ENCODE measurements around the gene DIP2C.

DIP2C gene

DNA sequence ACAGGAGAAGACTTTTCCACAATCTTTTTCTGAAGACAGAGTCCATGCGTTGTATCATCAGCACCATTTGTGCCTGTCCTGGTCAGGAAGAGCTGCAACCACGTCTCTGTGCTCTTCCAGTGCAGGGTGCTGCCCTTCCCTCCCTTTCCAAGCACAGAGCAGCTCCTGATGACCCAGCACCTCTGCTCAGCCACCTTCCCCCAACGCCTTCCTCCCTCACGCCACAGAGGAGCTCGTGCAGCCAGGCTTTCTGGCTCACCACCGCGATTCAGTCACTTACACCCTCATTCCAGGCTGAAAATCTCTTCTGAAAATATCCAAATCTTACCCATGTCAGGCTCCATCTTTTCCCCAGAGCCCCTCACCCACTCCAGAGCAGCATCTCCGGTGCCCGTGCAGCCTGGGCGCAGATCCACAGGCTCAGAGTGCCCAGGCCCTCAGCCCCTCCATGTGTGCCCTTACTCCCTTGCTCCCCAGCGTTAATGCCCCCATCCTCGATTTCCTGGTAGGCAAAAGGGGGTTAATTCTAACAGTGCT, 181.5 kb downstream of the DIP2C start:
- no peak for DNase-seq

DNA sequence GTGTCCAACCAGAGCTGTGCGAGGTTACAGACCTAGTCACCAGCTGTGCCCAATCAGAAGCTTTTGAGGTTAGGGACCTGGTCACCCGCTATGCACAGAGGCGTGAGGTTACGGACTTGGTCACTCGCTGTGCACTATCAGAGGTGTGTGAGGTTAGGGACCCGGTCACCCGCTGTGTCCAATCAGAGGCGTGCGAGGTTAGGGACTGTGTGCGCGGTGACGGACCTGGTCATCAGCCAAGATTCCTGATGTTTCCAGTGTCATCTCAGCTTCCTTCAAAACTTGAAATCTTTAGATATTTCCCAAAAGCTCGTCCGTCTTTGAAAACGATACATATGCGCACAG, 182.1 kb downstream of the DIP2C start:
- DNase-seq: no peak

DNA sequence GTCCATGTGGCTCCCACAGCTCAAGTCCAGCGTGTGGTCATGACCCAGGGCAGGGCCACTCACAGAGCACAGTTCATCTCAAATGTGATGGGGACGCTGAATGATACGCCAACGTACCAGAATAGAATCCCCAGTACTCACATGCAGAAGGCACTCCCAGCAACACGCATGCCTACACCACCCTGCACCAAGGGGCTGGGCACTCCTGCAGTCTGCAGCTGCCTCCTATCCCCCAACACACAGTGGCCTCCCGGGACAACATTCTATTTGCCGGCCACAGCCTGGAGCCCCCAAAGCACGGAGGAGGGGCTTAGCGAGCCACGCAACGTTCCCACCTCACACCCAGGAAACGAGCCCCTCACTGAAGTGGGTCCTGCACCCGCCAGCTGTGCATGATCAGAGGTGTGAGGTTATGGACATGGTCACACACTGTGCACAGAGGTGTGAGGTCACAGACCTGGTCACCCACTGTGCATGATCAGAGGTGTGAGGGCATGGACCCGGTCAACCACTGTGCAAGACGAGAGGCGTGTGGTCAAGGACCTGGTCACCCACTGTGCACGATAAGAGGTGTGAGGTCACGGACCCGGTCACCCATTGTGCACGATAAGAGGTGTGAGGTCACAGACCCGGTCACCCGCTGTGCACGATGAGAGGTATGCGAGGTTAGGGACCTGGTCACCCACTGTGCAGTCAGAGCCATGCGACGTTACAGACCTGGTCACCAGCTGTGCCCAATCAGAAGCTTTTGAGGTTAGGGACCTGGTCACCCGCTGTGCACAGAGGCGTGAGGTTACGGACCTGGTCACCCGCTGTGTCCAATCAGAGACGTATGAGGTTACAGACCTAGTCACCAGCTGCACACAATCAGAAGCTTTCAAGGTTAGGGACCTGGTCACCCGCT, 182.8 kb downstream of the DIP2C start:
- no peak for DNase-seq

DNA sequence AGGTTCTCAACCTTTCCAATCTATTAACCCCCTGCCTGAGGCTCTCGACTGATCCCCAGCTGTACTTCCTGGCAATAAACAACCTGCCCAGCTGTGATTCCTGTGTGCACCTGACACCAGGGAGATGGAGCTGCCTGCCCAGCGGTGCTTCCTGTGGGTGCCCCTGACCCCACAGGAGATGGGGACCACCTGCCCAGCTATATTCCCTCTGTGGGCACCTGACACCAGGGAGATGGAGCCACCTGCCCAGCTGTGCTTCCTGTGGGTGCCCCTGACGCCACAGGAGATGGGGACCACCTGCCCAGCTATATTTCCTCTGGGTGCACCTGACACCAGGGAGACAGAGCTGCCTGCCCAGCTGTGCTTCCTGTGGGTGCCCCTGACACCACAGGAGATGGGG, 184.0 kb downstream of the DIP2C start:
- no peak for DNase-seq

DNA sequence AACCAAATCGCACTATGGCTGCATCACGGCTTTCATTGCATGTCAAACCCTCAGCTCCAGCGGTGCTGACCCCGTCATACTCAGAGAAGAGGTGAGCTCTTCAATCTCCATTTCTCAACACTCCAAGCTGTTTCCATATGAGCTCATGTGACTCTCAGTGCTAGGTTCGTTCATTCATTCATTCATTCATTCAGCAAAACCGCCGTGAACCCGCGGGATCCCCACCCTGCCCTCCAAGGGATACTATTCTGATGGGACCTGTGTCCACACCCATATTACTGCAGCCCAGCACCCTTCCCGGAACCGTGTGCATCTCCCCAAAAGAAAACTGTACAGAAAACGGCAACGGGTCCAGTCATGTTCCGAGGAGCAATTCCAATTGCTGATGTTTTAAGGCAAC, 184.7 kb downstream of the DIP2C start:
- no peak for DNase-seq

DNA sequence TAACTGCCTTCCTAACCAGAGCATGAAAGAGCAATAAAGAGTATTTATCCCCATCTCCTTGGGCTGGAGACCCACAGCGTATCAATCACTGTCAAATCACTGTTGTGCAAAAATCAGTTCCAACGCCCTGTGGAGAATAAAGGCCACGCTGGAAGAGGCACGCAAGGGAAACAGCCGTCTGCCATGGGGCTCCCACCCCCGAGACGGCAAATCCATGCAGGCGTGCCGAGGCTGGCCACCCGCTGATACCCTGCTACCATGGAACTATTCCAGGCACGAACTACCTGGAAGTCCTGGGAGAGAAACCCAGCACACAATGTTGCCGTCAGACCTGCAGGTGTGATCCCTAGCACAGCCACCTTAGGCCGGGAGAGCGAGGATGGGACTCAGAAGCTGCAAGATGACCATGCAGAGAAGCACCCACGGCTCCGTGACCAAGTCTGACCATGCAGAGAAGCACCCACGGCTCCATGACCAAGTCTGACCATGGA, 185.3 kb downstream of the DIP2C start:
- no peak for DNase-seq

DNA sequence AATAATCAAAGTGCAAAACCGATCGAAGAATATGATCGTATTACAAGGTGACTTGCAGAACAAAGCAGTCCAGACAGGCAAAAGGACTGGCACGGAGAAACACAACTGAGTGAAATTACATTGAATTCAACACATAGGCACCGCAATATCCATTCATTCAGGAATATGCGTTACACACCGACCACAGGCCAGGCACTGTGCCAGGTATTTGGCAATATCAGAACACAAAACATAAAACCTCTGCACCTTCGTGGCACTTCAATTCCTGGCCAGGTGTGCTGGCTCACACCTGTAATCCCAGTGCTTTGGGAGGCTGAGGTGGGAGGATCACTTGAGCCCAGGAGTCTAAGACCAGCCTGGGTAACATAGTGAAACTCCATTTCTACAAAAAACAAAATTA, 187.9 kb downstream of the DIP2C start:
- no peak for DNase-seq

DNA sequence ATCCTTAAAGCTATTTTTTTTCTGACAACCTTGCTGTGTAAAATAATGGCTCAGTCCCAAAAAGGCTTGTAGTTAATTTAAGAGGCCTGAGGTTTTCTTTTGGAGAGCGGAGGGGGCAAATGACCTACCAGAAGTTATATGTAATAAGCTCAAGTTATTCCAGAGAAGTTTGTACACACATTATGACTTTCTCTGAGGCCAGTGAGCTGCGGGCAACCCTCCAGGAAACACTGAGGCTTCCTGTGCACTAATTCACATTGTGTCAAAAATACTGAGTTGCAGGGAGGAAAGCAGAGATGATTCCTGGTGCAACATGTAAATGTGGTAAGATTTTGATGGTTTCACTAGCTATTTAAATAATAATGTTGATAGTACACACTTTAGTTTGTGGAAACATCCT, 188.6 kb downstream of the DIP2C start:
- no peak for DNase-seq

DNA sequence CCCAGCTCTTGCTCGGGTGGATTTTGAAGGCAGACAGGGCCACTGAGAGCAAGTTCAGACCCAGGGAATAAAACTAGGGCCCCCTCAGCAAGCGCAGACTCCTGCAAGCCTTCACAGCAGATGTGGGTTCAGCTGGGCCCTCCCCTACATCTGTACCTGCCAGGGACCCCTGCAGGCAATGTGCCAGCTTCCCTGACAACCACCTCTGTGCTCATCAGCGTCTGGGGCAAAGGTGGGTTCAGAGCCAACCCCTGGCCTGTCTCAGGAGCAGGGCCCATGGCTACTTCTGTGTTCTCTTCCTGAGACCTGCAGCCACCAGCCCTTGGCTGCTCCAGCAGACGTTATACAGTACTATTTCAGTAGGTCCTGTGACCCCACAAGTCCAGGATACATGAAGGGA, 189.5 kb downstream of the DIP2C start:
- no peak for DNase-seq

DNA sequence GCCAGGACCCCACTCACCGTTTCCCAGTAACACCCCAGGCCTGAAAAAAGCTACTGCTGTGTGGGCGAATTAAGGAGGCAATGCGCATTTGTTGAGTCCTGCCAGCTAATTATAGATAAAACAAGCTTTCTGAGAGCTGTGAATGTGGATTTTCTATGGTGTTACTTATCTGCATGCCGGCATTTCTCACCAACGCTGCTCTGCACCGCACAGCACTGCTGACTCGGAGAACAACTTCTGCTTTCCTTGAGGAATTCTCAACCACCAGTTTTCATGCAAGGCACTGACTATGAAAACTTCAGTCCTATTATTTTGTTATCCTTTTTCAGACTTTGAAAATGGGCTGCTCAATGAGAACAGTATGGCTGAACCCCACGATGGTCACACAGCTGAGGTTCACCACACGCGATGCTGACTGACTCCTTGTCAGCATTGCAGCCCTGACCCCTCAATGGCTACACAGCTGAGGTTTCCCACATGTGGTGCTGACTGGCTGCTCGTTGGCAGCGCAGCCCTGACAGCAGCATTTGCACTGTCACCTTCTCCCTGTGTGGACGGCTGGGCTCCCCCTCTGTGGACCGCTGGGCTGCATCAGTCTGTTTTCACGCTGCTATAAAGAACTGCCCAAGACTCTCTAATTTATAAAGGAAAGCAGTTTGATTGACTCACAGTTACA, 190.6 kb downstream of the DIP2C start:
- DNase-seq: no peak

DNA sequence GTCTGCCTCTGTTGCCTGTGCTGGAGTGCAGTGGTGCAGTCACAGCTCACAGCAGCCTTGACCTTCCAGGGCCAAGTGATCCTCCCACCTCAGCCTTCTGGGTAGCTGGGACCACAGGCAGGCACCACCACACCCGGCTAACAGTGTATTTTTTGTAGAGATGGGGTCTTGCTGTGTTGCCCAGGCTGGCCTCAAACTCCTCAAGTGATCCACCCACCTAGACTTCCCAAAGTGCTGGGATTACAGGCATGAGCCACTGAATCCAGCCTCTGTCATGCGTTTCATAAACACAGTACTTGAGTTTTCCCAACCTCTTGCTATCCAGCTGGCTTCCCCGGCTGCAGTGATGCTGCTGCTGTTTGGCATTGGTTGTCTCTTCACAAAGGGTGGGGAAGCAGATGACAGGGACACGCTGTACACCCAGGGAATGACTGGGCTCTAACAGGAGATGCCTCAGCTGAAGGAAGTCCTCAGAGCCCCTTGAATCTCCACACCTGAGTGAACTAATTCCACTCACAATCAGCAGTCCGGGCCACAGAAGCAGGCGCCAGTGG, 191.5 kb downstream of the DIP2C start:
- no peak for DNase-seq

DNA sequence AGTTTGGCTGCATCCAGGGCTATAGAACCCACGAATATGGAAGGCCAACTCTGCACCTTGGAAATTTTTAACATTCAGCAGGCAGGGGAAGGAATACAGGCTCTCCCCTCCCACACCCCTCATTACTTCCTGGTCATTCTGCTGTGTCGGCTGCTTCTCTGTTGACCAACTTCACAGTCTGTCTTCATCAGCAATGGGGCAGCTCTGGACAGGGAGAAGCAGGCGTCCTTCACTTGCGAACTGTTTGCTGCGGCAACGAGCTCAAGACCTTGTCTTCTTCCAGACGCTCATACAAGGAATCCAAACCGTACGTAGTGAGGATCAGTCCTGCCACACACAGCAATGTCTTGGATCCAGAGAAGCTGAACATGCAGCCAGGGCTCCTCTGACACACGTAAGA, 192.2 kb downstream of the DIP2C start:
- DNase-seq: no peak

DNA sequence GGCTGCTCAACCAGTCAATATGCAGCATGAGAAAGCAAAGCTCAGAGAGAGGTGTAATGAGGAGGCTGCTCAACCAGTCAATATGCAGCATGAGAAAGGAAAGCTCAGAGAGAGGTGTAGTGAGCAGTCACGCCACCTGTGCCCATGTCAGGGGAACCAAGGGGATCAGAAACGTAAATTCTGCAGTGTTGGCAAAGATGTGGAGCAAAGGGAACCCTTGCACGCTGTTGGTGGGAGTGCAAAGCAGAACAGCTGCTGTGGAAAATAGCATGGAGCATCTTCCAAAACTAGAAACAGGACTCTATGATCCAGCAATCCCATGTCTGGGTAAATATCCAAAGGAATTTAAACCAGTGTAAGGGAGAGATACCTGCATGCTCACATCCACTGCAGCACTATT, 194.9 kb downstream of the DIP2C start:
- DNase-seq: no peak

DNA sequence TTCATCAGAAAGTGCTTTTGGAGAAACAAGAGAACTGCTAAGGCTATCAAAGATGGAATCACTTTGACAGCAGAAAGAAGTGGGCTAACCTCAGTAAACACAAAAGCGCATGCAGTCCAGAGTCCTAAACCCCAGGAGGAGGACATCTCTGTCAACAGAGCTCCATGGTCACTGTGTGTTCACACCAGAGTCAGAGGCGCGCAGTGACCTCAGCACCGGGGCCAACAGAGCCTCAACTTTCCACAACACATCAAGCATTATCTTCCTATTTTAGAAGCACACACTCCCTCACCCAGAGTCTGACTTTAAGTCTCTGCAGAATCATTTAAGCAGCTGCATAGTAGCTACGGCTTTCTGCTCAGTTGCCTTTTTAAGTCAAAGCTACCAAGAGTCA, 195.3 kb downstream of the DIP2C start:
- no peak for DNase-seq

DNA sequence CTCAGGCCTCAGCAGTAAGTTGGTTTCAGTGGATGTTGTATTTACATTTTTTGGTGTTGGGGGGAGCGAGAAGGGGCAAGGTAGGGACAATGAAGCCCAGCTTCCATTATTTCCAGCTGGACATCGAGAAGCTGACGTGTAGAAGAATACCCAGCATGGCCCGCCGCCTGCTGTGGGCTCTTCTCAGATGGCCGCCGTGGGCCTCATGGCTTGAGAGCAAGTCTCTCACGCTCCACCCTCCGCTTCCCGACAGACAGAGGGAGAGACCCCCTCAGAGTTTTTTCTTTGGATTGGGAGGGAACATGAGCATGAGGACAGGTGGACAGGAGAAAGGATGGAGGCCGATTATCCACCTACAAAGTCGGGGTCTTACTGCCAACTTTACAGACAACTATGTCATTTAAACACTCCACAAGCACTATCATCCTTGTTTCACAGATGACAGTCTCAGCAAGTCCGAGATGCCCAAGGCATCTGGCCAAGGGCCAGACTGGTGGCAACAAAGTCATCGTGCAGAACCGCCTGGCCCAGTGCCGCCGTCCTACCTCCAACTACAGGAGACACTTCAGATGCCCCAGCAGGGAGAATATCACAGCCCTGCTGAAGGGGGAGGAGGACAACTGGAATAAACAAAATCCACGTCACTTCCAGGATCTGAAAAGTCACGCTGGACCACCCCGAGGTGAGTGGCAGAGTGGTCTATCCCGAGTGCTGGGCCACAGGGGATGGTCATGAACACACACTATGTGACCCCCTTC, 195.9 kb downstream of the DIP2C start:
- DNase-seq: no peak

DNA sequence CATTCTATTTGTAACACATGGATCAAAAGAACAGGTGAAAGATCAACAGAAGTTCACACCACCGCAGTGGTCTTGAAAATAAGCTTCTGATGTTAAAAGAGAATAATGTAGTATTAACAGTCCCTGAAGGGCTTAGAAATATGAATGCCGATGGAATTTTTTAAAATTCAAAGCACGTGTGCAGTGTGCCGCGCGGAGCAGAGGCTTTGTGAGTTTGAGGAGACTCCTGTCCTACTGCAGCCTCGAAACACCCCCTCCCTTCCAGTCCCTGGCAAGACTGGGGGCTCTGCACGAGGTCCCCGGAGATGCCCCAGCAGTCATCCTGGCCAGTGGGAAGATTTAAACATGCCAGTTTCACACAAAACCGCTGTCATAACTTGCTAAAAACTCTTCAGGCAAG, 196.6 kb downstream of the DIP2C start:
- no peak for DNase-seq

DNA sequence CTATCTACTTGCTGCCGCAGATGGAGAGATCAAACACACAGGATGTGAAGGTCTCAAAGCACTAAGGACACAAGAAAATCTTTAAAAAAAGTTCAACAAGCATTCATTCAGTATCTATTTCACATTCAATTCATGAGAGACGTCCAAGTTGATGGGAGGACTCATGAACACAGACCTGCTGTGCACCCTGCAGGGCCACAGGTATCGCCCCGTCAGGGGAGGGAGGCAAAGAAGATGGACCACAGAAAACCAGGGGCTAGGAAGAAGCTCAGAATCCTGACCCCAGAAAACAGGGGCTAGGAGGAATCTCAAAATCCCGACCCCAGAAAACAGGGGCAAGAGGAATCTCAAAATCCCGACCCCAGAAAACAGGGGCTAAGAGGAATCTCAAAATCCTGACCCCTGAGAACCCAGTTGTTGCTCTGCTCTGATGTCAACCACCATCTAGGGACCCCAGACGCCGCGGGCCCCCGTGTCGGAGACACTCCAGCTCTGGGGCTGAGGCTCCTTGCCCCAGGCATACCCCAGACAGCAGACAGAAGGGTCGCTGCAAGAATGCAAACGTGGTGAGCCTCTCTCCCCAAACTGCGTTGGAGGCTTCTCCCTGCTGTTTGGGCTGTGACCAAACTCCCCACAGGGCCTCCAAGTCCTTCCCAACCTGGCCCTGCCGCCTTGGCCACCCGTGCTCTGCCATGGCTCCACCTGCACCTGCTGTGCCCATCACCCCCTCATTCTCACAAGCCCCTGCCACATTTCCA, 197.6 kb downstream of the DIP2C start:
- no peak for DNase-seq

DNA sequence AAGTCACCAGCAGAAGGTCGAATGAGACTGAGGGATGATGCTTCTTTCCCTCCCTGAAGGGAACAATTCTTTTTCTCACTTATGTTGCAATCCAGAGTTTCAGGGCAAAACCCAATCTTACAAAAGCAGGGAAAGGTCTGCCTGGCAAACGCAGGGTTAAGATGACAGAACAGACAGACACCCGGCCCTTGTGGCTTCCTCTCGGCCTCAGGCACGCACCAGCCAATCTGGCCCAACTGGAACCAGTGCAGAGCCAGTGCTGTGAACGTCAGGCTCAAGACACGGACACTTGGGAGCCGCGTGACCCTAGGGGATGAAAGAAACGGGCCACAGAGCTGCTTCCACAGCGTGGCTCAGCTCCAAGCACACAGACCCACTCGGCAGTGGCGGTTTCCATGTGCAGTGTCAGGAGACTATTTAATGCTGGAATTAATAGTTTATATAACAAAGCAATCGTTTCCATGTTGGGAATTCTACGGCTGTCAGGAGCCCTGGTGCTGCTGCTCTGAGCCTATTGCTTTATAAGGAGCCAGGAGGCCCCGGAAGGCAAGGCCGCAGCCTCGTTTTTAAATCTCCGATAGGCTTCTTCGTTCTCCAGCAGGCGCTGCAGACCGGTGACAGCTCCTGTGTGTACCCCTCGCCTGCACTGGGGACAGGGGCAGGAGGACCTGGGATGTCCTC, 198.4 kb downstream of the DIP2C start:
- DNase-seq: no peak

DNA sequence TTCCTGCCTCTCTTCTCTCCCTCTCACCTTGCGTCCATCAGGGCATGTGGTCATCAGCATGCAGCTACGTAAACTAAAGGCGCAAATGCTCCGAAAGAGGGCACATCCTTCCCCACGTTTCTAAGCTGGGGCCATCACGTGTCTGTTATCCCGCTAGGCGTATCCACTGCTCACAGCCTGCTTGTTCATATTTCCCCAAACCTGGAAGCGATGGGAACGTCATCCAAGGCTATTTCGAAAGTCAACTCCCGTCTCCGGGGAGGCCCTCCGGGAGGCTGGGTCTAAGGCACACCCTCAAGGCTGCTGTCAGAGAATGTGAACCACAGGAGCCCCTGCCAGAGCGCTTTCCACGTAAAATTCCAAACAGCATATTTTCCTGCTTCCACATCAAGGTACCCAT, 199.2 kb downstream of the DIP2C start:
- DNase-seq: no peak

DNA sequence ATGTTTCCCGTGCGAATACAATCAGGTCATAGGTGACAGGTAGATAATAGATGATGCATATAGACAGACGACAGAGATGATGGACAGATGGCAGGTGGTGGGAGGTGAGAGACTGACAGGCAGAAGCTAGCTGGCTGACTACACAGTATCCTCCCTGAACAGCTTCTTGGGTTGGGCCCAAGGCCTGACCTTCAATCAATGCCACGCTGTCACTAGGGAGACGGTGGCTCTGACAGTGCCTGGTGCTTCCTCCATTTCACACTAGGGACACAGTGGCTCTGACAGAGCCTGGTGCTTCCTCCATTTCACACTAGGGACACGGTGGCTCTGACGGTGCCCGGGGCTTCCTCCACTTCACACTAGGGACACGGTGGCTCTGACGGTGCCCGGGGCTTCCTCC, 200.1 kb downstream of the DIP2C start:
- no peak for DNase-seq

DNA sequence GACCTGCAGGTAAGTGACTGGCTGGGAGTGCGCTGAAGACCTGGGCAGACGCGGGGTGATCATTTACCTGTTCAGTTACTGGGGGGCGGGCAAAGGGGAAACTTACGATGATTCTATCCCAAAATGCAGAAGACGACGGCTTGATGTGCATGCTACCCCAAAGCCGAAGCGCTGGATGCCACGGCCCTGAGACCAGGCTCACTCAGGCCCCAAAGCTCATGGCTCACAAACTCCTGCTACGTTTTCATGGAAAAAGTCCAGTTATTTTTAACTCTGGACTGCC, 200.6 kb downstream of the DIP2C start:
- no peak for DNase-seq

All from central memory CD4-positive, alpha-beta T cell (primary cell).